Activated gamma-delta T cell (primary cell): Measurements from ENCODE around the gene LSAMP.

Source experiments
- DNase-seq: peaks from one replicate; lab custom pipeline; 2025; lab: John Stamatoyannopoulos, UW

Gene LSAMP

DNA sequence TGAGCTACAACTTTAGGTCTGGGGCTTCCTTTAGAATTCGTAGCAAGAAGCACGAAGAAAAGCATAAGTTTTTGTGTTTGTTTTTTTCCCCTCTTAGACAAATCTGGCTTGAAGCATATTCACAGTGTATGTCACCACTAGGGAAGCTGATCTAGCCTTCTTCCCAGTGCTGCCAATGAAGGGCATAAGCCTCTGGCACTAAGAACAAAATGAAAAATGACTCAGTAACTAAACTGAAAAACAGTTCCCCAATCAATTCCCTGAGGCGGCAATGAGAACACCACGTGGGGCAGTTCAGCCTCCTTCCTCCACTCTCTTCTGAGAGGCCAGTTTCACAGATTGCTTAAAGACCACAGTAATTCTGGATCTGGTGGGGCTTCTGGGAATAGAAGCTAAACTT lies 483.9 kb downstream of the LSAMP start:
- no peak for DNase-seq

DNA sequence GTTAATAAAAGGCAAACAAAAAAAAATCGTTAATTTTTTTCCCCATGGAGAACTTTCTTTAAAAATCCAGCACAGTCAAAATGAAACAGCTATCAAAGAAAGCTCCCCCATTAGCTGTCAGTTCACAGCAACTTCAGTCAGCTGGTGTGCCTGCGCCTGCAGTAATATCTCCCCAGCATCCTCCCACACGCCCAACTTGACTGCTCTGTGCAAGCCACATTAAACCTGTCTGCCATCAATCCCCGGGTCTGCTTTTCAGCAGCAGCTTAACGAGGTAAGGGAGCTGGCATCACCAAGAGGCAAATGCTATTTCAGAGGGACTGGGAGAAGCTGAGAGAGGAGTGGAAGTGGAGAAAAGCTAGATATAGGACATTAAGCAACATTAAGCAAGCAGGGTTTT lies 484.5 kb downstream of the LSAMP start:
- no peak for DNase-seq

DNA sequence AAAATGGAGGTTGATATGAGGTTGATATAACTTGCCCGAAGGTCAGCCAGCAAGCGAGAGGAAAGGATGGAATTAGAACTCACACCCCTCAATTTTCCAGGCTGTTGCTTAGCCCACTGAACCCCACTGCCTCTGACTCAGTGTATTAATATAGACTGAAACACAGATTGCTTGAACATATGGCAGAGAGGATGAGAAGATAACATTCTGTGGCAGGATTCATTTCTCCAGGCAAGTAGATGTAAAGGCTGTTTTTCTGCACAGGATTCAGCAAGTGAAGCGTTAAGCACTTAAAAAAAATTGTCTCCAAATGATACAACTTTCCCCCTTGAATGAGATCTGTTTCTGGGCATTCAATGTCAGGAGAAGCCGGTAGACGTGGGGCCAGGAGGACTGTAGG lies 486.8 kb downstream of the LSAMP start:
- DNase-seq, result no peak

DNA sequence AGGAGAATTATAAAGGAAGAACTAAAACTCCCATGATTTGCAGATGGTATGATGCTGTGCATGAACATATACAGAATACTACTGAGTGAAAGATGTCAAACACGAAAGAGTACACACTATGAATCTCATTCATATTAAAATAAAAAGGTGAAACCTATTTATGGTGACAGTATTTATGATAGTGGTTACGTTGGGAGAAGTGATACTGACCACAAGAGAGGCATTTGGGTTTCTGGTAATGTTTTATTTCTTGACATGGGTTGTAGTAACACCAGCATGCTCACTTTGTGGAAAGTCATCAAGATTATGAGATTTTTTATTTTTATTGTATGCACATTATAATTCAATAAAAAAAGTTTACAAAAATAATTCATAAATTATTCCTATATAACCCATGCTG lies 498.0 kb downstream of the LSAMP start:
- DNase-seq, result no peak

DNA sequence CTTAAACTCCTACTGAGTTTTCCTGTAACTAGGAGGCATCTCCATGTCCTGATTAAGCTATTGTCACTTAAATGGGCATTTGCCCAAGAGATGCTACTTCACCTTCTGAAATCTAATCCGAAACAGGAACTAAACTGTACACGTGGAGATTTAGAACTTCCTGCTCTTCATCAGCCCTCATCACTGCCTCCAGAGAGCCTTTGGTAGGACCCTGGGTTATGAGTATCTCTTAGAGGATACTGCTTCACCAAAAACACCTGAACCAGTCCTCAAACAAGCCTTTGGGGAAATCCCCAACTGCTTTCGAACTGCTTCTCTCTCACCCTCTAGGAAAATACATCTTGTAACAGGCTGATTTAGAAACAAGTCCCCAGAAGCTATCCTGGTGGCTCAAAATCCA lies 501.7 kb downstream of the LSAMP start:
- no peak for DNase-seq

DNA sequence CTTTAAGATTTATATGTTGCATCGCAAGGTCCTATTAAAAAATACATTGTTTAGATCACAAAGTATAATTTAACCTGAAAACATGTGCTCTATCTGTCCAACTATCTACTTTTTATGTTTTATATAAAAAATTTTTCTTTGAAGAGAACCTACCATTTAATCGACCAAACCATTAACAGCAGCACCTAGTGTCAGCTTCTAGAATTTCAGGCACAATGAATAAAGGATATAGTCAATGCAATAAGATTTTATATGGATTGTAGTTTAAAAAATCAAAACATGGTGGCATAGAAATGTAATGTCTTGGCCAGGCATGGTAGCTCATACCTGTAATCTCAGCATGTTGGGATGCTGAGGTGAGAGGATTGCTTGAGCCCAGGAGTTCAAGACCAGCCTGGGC lies 508.2 kb downstream of the LSAMP start:
- DNase-seq, result no peak

DNA sequence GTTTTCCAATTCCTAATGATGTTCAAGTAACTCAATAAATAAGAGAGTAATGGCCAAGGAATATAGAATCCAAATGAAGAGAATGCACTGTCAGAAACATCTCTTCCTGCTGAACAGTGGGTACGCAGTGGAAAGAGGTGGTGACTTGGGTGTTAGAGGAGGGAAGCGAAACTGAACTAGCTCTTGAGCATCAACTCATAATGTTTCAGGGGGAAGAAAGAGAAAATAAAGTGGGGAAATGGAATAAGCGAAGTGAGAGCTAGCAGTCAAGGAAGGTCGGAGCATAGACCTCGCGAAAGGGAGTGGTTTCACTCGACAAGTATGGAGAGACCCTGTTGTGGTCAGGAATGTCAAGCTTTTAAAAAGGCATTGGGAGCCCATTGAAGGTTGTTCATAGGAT lies 512.5 kb downstream of the LSAMP start:
- DNase-seq, result no peak

DNA sequence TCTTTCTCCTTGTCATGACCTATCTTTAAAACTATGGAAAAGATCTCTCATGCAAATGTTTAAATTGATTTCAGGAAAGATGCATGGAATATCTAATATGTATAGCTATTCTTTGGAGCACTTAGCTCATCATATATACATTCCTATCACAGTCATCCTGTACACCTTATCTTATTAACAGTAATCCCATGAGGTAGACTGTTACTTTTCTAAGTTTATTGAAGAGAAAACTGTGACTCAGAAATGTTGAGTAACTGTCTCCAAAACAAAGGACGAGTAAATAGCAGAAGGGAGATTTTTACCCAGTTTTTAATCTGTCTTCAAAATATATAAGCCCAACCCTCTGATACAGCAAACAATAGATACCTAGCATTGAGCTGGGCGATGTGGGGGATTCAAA lies 513.7 kb downstream of the LSAMP start:
- no peak for DNase-seq

DNA sequence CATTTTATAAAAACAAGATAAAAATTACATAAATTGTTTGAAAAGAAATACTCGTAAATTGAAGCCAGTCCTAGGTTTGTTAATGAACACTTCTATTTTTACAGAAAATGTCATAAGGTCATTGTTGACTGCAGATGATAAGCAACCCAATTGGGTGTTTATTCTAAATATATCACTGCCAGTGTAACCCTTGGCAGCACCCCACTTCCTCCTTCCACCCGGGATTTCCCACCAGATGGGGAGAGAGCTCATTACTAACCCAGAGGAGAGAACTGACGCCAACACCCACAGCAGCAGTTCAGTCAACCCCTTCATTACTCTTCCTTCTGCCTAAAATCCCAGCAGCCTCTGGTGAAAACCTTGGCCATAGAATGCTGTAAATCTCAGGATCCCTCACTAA lies 514.4 kb downstream of the LSAMP start:
- DNase-seq, result no peak

DNA sequence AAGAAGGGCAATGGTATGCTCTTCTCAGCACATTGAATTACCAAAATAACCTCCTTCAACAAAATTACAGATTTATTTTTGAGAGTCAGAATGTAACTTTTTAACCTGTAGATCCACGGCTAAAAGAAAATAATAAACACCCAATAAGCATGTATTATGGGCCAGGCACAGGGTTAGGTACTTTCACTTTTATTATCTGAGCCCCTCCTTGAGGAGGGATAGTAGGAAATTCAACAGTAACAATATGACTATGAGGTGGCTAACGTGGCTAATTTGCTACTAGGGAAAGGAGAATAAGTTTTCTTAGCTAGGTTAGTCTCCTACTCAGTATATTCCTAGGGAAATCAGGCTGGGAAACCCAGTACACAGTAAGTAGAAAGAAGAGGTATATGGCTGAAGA lies 515.1 kb downstream of the LSAMP start:
- DNase-seq, result no peak

DNA sequence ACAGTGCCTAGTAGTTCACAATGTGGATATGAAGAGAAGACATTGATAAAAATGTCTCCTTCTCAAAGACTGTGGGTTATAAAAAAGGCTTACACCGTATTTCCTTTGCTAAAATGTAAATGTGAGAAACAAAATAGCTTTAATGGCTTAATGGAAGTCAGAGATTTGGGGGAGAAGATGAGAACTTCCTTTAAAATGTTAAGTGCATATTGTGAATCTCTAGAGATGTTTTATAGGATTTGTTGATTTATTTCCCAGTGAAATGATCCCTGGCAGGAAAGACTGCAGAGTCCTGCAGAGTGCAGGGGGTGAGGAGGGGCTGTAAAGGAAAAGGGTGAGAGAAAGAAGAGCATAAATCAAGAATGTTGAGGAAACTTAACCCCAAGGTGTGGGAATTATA lies 516.9 kb downstream of the LSAMP start:
- DNase-seq, result no peak

DNA sequence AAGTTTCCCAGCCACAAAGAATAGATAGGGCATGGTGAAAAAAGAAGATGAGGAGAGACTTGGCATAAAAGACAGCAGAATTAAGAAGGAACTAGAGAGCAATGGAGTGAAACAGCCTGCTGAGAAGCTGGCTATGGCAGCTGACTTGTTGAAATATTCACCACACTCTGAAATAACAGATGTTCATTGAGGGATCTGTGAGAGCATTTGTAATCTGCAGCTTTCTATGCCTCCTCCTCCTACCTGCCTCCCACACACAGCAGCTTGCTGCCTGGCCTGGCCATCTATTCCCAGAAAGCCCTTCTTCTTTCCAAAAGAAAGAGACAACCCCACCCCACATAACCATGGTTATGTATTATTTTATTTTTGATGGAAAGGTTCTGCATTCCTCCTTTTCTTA lies 518.1 kb downstream of the LSAMP start:
- DNase-seq, result no peak

DNA sequence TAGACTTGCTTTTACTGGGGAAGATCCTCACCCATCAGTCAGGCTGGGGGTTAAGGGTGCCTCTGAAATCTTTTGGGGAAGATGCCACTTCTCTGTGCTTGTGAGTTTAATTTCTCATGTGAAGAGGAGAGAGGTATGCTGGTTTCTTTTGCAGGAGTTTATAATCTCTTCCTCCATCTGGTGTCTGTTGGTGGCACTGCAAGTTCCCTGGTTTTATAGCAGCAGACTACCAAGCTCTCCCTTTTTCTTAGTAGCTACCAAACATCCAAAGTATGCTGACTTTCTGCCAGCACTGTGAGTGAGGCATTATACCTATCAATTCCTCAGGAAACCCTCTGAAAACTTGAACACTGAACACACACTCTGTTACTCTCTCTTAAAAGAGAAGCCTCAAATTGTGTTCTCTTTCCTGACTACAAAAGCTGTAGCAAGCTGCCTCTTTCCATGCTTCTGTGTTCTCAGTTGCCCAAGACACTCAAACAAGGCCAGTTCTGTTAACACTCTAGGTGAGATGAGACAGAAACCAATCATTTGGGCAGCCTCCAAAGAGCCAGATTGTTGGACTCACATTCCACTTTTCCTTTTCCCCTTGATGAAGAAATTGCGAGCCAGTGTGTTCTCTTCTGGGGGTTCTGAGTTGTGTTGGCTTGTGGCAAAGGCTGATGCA lies 522.5 kb downstream of the LSAMP start:
- no peak for DNase-seq

DNA sequence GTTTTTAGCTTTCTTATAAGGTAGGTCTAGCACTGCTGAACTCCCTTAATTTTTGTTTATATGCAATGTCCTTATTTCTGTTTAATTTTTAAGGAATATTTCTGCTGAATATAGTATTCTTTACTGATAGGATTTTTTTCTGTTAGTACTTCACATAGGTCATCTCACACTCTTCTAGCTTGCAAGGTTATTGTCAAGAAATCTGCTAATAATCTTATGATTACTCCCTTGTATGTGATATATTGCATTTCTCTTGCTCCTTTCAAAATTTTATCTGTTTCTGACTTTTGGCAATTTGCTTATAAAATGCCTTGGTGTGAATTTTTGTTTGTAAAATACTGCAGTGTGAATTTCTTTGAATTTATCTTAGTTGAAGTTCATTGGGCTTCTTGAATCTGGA lies 523.6 kb downstream of the LSAMP start:
- no peak for DNase-seq

DNA sequence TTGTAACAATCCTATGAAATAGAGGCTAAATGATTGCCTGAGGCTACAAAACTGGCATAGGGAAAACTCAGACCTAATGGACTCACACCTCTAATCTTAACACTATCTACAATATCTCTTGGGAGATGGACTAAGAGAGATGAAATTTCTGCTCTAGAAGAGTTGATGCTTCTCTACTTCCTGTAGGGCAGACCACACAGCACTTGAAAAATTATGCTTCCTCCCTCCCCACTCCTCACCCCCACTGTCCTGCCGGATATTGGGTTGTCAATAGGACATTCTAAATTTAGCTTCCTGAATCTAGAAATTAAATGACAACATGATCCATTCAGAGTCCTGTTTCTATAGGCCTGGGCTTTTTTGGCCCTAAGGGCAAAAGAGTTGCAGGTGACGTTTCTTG lies 526.4 kb downstream of the LSAMP start:
- DNase-seq, result no peak

DNA sequence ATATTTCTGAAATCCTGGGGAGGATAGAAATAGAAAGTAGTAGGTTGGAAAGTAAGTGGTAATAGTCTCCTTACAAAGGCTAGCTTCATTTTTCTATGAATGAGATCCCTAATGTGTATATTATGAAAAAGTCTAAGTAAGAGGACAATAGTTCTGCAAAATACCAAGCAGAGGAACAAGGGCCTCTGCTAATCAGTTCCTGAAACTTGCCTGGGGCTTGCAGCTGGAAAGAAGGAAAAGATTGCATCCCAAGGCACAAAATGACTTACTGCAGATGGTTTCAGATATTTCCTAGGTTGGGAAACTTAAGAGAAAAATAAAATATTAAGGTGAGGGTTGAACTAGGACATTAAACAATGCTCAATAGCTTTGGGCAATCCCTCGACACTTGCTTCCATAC lies 528.4 kb downstream of the LSAMP start:
- no peak for DNase-seq

DNA sequence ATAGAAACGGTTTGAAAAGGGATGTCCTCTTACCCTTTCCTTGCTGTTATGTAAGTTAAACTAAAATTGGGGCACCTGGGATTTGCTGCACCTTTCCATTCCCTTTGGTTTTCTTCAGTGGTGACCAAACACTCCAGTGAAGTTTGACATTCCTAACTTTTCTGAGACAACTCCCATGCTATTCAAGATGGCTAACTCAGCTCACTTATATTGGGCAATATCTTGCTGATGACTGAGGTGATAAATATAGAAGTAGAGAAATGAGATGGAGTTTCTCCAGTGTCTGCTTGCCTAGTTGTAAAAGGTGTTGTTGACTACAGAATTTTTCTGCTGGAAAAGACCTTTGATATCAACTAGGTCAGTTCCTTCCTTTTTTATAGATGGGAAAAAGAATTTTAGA lies 530.2 kb downstream of the LSAMP start:
- no peak for DNase-seq

DNA sequence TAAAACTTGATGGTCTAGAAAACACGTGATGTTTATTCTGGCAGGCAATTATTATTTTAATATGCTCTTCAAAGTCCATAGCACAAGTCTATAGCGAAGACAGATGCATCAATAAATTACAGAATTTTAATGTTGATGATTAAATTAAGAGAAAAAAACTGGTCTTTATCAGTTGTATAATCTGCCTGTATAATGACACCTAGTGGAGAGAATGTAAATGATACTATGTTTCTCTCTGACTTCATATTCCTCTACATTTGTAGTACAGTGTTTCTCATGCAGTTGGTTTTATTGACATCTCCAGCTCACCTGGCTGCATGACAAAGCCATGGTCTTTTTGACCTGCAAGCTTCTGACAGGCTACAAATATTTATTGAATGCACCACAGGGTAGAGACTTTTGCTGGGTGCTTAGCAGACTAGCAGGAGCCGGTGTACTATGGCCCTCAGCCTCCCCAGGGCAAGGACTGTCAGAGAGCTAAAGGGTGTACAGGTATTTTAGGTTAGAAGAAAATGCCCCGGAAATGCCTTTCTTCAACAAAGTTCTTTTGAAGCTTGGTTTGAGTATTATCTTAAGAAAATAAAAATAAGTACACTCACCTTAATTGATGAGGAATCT lies 532.1 kb downstream of the LSAMP start:
- no peak for DNase-seq

DNA sequence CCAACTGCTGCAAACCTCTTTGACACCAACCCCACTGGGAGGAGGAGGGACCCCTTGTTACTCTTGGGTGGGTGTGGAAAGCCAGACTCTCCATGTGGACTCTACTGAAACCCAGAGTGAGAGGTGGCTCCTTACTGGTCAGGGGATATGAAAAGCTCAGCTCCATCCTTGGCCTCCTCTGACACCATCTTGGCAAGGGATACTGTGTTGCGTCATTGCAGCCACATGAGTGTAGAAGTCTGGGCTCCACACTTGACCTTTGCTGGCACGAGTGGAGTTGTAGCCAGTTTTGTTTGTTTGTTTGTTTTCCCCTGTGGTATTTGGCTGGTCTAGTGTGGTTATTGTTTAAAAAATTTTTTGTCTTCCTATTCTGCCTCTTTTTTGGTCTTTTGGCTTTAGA lies 532.9 kb downstream of the LSAMP start:
- no peak for DNase-seq

DNA sequence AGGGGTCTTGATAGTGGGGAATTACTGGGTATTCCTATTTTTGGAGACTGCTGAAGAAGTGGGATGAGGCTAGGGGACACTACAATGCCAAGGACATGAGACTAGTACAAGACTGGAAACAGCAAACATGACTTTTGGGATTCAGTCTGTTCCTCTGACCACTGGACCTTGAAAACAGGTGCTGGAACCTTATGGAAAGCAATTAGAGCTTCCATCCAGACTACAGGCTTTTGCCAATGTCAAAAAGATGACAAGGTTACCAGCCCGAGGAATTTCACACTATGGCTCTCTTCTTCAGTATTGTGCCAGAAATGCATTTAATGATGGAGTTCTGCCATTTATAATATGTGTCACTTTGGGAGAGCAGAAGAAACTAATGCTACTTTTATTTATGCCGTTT lies 539.4 kb downstream of the LSAMP start:
- no peak for DNase-seq

DNA sequence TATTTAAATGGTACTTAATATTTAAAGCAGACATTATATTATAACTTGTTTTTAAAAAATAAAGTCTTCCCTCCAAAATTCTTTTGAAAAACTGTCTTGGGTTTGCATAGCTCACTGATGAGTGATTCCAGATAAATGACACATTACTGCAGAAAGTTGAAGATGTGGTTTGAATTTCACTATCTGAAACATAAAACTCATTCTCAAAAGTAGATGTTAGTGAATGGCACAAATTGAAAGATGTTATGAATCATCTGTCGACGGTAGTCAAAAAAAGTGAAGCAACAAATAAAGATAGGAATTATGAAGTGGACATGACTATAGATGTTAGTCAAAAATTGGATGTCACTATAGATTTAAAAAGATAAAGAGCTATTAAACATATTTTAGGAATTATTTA lies 541.4 kb downstream of the LSAMP start:
- DNase-seq, result no peak

DNA sequence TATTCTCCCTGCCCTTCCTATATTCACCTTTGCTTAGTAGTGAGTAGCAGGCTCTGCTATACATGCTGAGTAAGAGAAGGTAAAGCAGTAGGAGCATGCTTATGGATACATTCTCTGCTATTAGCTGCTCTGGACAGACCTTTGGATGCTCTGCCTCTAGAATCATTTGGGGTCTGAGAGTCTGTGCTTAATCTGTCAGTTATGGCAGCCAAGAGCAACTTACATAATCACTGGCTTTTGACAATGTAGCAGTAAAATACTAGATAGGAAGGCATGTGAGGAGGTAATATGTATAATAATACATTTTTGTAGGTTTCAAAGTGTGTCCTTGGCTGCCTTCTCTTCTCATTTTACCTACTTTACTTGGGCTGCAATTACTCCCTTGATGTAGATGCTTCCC lies 544.3 kb downstream of the LSAMP start:
- DNase-seq, result no peak

DNA sequence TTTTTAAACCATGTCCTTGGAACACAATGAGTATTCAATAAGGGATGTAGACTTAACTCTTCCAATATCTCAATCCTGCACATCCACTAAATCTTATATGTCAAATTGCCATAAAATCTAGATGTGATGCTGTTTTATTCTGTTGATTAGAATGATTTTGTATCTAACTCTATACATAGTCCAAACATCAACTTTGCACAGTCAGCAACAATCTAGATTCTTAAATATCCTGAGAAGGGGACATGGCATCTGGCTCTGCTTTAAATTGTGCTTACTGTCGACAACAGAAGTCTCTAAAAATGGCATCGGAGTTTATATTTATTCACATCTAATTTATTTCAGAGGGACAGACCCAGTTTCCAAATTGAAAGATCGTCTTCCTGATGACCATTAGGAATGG lies 545.8 kb downstream of the LSAMP start:
- DNase-seq, result no peak

DNA sequence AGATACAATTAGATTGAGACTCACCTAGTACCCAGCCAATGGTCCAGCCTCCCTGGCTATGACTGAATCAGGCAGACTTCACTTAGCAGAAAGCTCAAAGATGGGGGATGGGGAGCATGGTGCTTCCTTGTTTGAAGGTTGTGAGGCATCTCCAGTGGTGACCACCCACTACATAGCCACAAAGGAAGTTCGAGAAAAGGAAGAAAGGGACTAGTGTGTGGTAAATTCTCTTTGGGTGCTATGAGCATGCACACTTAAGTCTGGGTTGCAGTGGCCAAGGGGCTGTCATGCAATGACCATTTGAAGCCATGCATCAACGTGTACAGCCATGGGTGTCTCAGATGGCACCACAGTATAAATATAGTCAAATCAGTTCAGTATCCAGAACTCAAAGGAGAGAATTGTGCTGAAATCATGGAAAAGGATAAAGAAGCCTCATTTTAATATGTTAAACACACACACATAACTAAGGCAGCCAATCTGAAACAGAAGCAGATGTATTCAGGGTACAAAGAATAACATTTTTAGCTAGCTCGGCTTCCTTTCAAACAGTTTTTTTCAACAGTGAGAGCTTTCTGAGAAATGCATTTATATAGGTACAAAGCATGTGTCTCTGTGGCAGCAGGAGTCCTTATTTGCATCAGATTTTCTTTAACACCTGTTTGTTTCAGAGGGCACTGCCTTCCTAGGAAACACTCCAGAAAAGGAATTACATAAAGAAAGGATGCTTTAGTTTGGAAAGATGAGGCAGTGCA lies 546.5 kb downstream of the LSAMP start:
- no peak for DNase-seq
